GM19240 (cell line): ENCODE results near the gene SSBP3.

Experiments used
- DNase-seq: peaks from one replicate; pipeline ENCODE4 v3.0.0; 2011; ENCODE audit warnings: low spot score; ENCODE audit not compliant: insufficient read length

SSBP3 gene

DNA sequence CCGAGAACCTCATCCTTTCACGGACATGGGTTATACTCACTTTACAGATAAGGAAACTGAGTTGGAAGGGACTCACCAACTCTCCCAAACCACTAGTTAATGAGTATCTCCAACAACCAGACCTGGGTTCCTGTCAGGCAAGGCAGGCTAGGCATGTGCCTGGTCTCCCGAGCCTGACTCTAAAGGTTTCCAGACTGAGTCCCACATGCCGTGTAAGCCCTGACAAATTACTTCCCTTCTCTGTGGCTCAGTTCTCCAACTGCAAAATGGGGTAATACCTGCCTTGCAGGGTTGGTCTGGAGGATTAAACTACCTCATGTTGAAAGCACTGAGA lies 34.3 kb downstream of the SSBP3 start:
- DNase-seq = no peak

DNA sequence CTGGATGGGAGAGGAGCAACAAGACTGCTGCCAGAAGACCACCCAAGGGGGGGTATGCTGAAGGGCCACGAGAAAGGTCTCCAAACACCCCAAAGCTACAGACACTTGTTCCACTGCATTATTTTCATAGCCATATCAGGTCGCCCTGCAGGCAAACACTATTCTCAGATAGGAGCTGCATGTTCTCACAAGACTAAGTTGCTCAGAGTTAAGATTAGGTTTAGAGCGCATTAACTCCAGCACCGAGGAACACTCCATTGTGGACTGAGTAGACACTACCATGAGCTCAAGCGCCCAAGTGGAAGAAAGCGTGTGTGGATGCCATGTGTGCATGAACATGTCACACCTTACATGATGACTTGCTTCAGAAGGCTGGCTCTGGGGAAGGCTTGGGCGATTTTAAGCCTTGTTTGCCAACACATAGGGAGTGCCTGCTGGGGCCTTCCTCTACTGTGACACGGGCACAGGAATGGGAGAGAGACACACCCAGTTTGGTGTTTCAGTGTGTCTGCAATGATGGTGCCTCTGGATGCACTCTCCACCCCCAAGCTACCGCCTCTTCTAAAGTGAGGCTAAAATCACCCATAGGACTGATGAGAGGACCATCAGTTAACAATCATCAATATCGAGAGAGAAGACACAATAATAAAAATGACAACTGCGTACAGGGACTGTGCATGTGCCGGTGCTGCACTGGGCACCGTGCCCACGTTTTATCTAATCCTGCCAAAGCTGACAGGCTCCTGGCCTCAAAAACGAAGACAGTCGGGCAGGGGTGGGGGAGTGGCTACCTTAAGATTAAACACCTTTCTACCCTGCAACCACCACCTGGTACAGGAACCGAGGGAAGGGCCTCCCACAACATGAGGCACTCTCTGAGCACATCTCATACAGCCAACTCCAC lies 34.9 kb downstream of the SSBP3 start:
- no peak for DNase-seq

DNA sequence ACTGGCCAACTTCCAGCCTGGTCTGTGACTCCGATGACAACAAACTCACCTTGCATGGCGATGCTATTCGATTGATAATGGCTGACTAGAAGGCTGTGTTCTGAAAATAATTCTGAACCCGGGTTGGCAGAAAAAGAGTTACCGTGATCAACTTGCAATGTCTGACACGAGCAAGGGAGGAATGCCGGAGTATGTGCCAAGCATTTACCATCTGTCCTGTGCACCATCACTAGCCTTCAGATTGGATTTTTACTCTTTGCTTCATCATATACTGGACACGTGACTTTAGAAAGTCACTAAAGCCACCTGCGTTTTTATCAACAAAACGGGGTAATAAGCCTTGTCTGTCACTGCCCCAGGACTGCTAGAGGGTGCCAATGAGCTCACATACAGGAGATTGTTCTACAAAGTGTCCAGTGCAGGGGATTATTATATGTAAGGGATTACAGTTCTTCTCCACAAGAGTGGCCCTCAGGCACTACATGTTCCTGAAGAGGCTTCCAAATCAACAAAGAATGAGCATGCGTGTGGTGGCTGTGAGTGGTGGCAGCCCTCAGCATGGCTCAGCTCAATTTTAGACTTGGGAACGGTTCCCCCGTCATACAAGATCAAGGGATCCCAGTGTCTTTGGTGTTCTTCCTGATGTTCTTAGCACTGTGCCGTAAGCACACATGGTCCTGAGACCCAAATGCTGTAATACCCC lies 35.8 kb downstream of the SSBP3 start:
- no peak for DNase-seq

DNA sequence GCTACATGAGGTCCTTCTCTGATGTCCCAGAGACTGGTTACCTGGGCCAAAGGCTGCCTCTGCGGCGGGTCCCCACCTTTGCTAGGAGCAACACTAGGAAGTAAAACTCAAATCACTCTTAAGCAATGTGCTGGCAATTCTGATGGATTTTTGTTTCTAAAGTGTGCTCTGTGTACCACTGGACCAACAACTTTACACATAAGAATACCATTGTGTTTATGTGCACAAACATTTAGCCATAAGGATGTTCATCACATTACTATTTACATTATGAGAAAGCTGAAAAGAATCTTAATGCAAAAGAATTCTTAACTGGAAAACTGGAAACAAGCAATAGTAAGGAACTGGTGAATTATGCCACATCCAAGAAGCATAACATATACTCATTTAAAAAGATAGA lies 38.6 kb downstream of the SSBP3 start:
- DNase-seq = no peak

DNA sequence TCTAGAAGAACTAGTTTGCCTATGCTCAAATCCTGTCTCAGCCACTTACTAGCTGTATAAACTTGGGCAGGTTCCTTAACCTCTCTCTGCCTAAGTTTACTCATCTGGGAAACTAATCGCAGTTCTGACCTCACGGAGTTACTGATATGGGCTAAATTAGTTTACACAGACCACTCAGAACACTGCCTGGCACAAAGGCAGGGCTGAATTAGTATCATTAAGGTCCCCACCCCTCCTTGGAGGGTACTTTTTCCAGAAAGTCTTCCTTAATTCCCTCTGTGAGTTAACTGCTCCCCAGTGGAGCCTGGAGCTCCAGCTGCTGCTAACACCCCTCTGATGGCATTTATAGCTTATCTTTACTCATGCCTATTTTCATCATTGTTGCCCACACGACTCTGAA lies 40.3 kb downstream of the SSBP3 start:
- DNase-seq = no peak

DNA sequence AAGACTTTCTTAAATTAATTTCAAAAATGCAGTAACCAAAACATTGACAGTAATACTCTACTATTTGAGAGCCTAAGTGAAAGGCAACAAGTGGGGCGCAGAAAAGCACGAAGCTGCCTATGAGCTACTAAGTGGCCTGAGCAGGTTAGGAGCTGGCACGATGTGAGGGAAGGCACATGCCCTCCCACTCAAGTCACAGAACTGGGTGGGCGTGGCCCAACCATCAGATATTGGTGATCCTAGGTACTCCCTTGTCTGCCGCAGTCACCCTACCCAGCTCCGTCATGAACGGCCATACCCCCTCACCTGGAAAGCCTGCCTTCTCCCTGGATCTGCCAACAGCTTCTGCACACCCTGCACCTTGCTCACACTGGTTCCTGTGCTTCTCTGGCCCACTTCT lies 40.8 kb downstream of the SSBP3 start:
- DNase-seq = no peak

DNA sequence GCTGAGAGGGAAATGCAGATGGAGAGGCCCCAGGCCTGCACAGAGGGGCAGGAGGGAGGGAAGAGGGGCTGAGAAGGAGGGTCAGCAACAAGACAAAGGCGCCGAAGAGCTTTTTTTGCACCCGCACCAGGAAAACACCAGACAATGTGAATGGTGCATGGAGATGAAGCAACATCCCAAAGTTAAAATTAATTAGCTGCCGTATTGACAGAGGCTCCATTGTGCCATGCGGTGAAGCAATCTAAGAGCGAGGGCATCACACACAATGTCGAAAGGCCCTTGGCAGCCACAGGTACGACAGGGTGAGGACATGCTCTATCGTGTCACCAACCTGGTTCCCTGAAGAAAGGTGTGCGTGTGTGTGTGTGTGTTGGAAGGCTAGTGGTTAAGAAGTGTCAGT lies 41.2 kb downstream of the SSBP3 start:
- DNase-seq = no peak

DNA sequence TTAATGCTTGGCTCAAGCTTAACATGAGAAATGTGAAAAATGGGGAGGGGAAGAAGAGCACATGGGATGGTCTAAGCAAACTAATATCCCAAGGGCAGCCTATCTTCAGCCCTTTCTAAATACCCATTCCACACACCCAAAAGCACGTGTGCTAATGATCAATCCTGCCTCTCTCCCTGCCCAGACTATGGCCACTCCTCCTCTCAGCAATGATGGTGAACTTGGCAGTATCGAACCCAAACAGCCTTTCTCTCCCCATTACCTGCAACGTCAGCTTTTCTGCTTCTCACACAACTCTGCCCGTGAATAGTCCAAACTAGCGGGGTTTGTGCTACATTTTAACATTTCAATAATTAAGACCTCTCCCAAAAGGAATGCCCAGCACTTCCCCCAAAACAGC lies 41.6 kb downstream of the SSBP3 start:
- no peak for DNase-seq

DNA sequence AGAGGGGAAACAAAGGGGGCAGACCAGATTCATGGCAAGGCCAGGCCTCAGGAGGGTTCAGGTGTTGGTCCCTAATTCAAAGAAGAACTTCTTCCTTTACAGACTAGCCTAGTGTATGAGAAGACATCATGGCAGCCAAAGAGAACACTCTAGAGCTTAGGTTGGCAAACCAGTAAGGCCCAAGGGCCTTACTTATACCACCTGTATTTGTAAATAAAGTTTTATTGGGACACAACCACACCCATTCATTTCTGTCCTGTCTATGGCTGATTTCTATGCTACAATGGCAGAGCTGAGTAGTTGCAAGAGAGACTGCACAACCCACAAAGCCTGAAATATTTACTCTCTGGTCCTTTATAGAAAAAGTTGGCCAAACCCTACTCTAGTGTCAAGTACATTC lies 42.3 kb downstream of the SSBP3 start:
- DNase-seq = no peak

DNA sequence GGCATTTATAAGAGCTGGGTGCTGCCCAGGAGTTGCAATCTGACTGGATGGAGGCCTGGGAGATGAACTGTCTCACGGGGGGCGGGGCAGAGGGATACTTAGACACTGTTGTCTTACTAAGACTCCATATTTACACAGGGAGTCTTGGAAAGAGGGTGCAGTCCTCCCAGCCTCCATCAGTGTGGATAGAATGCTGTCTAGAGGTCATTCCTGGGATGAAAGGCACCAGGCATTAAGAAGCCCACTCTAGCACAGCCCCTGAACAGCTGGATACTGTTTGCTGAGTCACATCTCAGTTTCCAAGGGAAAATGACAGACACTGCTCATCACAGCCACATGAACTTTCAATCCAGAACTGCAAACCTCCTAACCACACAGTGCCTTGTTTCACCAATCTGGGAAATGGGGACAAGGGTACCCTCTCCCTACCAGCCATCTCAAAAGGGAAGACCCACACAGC lies 43.3 kb downstream of the SSBP3 start:
- no peak for DNase-seq

DNA sequence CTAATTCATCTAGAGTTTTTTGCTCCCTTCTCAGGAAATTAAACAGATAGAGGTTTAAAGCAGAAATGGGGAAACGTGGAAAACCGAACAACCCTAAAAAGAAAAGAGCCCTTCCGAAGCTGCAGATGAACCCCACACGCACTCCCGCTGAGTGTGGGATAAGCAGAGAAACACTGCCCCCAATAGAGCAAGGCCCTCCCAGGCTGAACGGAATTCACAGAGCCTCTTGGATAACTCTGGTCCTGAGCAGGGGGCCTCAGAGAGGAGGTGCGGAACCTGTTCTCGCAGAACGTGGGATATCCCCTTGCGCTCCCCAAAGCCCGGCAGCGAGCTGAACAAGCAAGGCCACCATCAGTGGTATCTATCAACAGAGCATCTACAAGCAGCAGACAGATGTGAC lies 44.9 kb downstream of the SSBP3 start:
- no peak for DNase-seq

DNA sequence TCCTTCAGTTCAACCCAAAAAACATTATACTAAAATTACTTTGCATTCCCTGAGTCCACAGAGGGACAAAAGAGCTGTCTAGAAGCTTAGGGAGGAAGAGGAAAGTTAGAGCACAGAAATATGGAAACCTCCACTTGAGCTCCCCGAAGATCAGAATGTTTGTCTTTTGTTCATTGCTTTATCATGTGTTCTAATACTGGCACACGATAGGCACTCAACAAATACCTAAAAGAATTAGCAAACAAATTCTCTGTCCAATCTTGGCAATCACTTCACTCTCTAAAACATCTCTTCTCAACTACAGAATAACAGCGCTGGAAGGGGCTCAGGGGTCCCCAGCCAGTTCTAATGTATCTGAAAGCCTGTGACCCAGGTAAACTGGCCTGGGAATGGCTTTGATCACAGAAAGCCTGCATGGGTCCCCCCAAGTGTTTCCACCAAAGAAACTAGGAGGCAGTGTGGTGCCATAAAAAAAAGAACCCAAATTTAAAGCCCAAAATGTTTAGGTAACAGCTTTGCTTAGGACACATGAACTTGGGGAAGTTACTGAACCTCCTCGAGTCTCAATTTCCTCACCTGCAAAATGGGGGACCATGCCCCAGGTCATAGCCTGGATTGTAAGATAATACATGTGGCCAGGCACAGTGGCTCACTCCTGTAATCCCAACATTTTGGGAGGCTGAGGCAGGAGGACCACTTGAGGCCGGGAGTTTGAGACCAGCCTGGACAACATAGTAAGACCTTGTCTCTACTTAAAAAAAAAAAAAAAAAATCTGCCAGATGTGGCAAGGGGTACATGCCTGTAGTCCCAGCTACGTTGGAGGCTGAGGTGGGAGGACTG lies 45.8 kb downstream of the SSBP3 start:
- no peak for DNase-seq

DNA sequence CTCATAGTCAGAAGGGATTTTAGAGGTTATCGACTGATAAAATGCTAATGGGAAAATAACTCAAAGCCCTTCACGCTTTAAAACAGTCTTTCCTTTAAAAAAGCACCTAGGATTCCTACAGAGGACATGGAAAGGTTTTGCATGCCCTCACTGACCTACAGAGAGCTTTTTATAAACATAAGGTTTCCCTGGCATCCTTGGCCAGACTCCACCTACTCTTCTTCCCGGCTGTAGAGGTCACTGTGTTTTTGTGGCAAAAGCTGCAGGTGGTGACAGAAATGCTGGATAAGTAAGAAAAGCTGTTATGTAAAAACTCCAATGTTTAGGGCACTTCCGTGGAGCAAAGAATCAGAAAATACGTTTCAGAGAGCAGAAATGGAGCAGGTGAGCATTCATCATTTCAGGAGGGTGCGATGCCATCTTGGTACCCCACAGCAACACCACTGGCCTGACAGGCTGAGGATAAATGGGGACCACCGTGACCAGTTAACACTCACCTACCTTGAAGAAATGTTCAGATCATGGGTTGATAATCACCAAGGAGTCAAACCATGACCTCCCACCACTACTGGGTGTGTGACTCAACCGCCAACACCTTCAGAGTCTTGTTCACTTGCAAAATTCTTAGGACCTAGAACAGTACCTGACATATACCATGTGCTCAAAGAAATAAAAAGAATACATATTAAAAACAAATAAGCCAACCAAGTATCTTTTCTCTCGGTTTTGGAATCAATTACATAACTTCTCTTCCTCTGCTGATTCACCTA lies 46.6 kb downstream of the SSBP3 start:
- DNase-seq = no peak

DNA sequence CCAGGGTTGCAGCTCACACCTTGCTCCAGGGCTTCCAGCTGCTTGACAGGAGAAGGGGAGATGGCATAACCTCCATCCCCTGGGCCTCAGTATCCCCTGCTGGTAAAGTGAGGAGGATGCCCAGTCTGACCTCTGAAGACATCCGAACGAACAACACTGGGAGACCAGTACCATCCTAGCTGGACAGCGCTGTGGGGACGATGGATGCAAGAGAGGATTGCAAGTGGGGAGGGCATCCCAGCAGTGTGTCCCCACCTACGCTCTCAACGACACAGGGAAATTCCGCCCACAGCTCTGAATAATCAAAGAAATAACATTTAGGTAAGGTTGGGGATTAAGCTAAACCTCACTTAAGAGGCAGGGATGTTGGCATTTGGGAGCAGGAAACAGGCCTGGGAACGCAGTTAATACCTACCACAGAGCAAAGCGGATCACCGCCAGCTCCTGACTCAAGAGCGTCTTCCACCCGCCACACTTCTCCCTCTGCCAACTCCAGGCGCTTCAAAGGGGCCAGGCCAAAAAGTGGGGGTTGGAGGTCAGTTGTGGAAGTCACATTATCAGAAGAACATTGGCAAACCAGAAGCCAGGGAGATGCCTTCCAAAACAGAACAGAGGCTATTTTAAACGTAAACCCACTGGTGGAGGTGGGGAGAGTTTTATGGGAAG lies 47.6 kb downstream of the SSBP3 start:
- DNase-seq = no peak

DNA sequence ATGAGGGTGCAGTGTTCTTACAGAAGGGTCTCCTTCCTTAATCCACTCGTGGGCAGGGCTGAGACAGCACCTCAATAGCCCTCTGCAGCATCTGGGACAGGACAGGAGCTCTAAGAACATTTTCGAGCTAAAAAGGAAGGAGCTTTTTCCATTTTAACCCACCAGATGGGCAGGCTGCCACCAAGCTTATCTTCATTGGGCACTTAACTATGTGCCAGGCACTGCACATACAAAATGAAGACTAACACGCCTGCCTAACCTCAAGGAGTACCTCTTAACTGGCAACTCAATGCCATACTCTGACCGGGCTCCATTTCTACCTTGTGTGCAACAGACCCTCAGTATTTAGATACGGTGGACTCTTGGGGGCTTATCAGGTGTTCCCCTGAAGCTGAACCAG lies 48.2 kb downstream of the SSBP3 start:
- DNase-seq = no peak

DNA sequence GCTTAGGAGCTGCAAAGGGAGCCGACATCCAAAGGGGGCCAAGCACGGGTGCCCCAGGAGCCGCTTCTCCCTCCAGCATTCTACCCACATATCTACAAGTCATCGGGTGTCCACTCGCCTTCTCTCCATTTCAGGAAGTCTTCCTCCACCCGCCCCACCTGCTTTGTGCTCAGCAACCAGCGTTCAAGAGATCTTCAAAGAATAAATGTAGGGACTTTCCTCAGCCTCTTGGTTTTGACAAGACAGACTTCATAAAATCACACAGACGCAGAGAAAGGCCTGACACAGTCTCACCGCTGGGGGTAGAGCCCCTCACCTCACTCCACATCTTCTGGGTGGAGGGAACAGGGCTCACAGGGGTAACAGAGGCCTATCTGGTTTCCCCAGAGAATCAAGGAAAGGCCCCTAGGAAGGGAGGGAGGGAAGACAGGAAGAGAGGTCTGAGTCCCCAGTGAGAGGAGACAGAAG lies 49.5 kb downstream of the SSBP3 start:
- no peak for DNase-seq

DNA sequence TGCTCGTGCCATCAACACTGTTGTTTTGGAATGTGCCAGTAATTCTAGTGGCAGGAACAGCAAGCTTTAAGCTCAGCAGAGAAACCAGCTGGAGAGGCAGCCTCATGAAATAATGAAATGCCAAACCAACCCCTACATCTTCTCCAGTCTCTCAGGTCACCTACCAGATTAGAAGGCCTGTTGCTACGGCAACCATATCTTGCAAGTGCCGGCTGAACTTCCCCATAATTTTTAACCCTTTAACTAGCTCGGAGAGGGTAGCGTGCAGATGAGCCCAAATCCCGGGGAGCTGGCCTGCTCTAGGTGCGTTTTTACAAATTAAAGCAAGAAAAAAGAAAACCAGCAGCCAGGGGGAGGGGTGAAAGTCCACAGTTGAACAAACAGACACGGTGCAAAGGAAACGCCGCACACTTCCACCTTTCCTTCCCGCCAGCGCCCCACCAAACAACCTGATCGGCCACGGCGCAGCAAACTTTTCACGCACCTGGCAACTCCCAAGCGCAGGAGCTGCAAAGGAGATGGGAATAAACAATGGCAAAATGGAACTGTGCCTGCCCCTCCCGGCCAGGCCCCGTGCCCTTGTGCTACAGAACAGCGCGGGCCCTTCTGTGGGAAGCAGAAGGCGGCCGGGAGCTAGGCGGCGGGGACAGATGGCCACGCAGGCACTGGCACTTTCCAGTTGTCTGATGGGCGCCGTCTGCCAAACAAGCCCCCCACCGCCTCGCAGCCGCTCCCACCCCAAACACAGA lies 50.1 kb downstream of the SSBP3 start:
- no peak for DNase-seq

DNA sequence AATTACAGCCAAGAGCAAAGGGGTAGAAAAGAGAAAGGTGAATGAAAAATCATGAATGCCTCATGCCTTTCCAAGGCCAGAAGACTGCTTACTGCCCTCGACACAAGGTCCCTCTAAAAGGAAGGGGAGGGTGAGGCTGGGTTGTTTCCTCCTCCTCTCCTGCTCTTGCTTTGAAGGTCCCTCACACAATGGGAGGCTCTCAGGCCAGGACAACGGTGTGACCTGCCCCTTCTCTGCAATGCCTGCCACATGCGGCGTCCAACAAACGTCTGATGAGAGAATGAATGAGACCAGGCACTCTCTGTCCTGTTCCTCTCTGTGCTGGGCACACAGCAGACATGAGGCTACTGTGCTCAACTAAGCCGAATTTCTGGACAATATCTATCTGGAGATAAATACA lies 51.3 kb downstream of the SSBP3 start:
- no peak for DNase-seq

DNA sequence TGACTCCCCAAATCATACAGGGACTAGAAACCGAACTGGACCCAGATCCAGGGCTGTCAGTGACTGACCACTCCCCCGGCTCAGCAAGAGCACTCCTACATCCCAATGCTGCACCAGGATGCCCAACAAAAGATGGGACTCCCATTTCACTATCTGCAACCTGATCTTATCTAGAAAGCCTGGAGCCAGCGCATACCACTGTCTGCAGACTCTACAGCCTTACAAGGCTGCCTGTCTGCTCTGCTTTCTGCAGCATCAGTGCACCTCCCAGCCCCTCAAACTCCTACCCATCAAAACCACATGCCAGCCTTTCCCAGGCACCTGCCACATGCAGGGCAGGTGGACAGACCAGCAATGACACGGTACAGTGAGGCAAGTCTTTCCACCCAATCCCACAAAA lies 52.2 kb downstream of the SSBP3 start:
- no peak for DNase-seq

DNA sequence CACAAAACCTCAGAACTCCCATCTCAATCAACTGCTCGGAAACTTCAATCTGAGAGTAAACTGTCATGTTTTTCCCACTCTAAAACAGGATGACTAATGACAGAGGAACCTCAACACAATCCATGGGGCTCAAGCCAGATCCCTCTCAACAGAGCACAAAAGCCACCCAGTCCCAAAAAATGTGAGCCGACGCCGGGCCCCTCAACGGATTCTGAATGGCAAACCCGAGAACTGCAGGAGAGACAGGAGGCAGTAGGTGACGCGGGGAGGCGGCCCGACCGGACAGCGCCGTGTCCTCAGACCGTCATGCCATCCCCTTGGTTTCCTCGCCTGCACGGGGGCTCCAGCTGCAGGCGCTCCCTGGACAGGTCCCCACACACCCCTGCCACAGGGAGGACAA lies 53.4 kb downstream of the SSBP3 start:
- no peak for DNase-seq
